Measurements from ENCODE around the gene THTPA. TPM values are rescaled to one million over a fixed set of nuclear protein-coding genes. Genes with fewer than 3 reads are reported as not detected.
"Not testable (repeated sequence)": the region's sequence is repeated elsewhere in the genome, so short reads cannot be mapped to it uniquely, and the experiment has no call there.

Gene THTPA
- total RNA-seq, 2 donors from 2014 or later = 7.3 to 8.7 TPM

DNA sequence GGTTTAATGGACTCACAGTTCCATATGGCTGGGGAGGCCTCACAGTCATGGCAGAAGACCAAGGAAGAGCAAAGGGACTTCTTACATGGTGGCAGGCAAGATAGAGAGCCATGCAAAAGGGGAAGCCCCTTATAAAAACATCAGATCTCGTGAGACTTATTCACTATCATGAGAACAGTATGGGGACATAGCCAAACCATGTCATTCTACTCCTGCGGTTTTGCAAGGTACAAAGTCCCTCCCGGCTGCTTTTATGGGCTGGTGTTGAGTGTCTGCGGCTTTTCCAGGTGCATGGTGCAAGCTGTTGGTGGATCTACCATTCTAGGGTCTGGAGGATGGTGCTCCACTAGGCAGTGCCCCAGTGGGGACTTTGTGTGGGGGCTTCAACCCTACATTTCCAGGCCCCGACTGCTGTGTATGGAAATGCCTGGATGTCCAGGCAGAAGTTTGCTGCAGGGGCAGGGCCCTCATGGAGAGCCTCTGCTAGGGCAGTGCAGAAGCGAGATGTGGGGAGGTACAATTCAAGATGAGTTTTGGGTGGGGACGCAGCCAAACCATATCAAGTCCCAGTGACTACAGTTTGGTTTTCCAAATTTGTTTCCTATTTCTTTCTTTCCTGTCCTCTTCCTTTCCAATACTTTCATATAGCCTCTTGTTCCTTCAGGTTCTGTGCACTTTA, 53.5 kb downstream of the THTPA start:
- H3K27me3 Mint-ChIP-seq; ATAC-seq (replicated peaks); H3K36me3 Mint-ChIP-seq (ENCODE audit: low read depth); H3K9me3 Mint-ChIP-seq: not testable (repeated sequence)
- H3K4me1 Mint-ChIP-seq = peaks cover 30% of the 10 kb centered on the region
- peak overlapping the region; percentile 54 for H3K4me3 Mint-ChIP-seq
- H3K27ac Mint-ChIP-seq = peak overlapping the region; percentile 66

Other genes starting within 250 kb of the THTPA start
- gene BCL2L2, start 249.4 kb upstream of the THTPA start, total RNA-seq = 1 to 10 TPM; 1.2 to 2.9 TPM
- 100 to 1,000 TPM; 163 to 239 TPM for gene PABPN1, start 234.8 kb upstream of the THTPA start, total RNA-seq
- gene SLC22A17, start 203.4 kb upstream of the THTPA start, total RNA-seq = 1 to 10 TPM; 2.2 to 3.0 TPM
- not detected for gene EFS, start 191.1 kb upstream of the THTPA start, total RNA-seq
- gene IL25, start 183.5 kb upstream of the THTPA start, total RNA-seq = not detected
- not detected for gene CMTM5, start 179.2 kb upstream of the THTPA start, total RNA-seq
- under 1 TPM; 0.71 to 0.82 TPM for gene MYH6, start 148.0 kb upstream of the THTPA start, total RNA-seq
- under 1 TPM; 0.13 to 0.19 TPM for gene MYH7, start 120.6 kb upstream of the THTPA start, total RNA-seq
- gene NGDN, start 86.6 kb upstream of the THTPA start, total RNA-seq = 10 to 100 TPM; 43.5 to 53.1 TPM
- 1 to 10 TPM; 2.1 to 2.3 TPM for gene ZFHX2, start 4.5 kb upstream of the THTPA start, total RNA-seq
- 100 to 1,000 TPM; 199 to 312 TPM for gene AP1G2, start 11.5 kb downstream of the THTPA start, total RNA-seq
- gene JPH4, start 22.5 kb downstream of the THTPA start, total RNA-seq = not detected
- gene DHRS2, start 80.1 kb downstream of the THTPA start, total RNA-seq = 10 to 100 TPM in 1 of 2 donors, 1 to 10 TPM in 1; 7.9 to 17.7 TPM